Endometrium (tissue), 2 donors: Measurements from ENCODE around the gene C13orf46.
"Not testable (repeated sequence)": the region's sequence is repeated elsewhere in the genome, so short reads cannot be mapped to it uniquely, and the experiment has no call there.

Experiments
- FAIRE-seq: peaks from 2 replicates; lab custom pipeline; 2012; peaks lifted over from hg19 to GRCh38; lab: Jason Lieb, UNC
- donor health status: control.
- donor health status: control.

C13orf46 gene

DNA sequence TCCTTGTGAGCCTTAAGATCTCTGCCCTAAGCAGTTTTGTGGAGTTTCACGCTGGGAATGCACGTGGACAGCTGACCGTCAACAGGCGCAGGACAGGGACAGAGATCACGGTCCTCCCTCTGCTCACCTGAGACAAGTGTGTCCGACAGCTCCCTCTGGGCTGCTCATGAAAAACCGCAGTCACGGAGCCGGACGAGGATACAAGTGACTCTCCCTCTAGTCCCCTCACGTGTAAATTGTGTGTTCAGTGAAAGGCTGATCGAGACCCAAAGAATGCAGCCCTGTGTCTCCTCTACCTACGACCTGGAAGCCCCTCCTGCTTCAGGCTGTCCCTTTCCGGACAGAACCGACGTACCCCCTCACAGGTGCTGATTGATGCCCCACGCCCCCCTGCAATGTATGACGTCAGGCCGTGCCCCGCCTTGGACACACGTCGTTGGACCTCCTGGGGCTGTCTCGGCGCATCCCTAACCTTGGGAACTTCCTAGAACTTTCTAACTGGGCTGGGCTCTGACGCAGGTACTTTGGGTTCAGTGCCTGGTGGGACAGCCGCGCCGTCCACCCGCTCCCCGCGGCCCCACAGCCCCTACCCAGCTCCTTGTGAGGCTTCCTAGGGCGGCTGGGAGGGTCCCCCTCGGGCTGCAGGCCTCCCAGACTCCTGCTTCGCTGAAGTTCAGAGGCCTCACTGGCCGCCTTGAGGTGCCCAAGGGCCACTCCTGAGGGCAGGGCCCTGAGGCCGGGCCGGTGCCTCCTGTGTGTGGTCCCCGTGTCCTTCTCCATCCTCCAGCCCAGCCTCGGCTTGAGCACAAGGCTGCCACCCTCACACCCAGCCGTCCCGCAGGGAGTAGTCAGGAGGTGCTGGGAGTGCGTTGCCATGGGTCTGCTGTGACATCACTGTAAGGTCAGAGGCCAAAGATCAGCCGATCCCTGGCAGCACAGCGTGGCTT lies at the start of gene C13orf46:
Gene C13orf46 (minus strand): TSS at position 859 of the 947 bp plus-strand sequence. CDS start 79 bp downstream, at position 780.
- no peak for FAIRE-seq

DNA sequence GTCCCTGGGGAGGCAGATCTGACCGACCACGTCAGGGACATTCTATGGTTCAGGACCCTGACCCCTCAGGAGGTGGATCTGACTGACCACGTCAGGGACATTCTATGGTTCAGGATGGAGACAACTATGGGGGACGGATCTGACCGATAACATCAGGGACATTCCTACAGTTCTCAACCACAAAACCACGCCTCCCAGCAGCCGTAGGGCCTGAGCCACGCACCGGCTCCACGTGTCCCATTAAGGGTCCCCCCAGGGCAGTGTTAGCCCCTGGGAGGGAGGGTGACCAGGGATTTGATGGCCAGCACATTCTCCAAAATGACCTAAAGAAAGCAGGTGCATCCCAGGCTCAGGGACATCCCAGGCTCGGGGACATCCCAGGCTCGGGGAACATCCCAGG lies 49.0 kb upstream of the C13orf46 start:
- no peak for FAIRE-seq

DNA sequence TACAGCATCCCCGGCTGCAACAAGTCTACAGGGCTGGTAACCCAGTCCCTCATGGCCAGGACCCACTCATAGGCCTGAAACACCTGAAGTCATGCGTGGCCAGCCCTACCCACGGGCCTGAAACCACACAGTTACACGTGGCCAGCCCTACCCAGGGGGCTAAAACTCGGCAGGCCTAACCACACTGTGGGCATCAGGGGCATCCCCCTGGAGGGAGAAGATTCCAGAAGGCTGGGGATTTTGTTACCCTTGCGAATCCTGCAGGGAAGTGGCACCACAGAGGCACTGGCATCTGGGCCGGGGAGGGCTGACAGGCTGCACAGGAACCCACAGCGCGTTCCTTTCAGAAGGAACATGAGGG lies 48.4 kb upstream of the C13orf46 start:
- no peak for FAIRE-seq

DNA sequence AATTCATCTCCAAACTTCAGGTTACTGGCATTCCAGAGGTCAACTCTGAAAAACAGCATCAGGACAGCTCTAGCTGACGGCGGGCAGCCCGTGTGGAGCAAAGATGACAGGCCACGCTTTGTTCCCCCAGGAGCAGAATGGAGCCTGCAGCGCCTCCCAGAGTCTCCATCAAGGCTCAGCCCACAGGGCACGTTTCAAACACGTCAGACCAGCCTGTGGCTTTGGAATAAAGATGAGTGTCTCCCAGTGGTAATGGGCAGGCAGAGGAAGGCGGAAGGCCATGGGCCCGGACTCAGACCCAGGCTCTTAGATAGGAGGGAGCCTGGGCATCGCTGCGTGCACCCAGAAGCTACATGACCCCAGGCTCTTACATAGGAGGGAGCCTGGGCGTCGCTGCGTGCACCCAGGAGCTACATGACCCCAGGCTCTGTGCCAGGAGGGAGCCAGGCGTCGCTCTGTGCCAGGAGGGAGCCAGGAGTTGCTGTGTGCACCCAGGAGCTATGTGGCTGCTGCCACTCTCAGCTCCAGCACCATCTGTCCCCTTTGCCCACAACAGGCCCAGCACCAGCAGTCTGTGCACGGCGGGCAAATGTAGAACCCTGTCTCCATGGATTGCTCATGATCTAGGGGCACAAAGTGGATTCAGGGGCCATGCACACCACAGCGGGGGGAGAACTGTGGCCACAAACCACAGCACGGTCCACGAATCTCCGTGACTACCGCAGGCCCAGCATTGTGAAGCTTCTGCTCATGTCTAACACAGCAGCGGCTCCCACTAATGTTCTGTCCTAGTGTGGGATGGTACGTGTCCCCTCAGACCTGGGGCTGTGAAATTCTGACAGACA lies 47.8 kb upstream of the C13orf46 start:
- FAIRE-seq = no peak

DNA sequence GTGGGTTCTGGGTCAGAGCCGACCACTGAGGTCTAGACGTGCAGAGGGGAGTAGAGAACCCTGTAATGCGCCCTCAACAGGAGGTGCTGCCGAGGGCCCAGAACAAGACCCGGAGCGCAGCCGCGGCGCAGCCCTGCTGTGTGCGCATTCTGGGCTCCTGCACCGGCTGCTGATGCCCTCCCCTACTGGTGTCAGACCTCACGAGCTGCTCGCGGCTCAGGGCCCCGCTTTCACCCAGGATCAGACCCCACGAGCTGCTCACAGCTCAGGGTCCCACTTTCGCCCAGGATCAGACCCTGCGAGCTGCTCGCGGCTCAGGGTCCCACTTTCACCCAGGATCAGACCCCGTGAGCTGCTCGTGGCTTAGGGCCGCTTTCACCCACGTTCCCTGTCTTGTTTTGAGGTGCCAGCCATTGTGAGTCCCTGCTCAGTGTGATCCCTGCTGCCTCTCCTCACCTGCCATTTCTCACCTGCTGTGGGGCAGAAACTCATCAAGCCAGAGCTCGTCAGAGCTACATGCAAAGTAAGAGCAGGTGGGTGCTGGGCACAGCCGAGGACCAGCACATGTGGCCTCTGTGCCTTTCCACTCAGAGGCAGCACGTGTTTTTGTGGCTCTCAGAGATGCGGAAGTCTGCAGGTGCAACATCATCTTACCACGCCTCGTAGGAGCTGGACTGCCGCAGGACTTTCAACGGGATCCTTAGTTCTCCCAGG lies 47.0 kb upstream of the C13orf46 start:
- no peak for FAIRE-seq

GRCh38 chr13:114020134-114020533 lies 46.3 kb upstream of the C13orf46 start:
- FAIRE-seq = not testable (repeated sequence)

DNA sequence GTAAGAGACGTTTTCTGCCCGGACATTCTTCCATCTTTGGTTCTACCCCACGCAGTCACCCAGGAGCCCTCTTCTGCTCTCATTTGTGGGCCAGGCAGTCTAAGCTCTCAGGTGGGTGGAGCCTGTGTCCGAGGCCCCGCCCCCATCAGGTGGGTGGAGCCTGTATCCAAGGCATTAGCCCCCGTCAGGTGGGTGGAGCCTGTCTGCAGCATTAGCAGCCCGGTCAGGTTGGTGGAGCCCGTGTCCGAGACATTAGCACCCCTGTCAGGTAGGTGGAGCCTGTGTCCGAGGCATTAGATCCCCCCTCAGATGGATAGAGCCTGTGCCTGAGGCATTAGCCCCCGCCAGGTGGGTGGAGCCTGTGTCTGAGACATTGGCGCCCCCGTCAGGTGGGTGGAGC lies 45.5 kb upstream of the C13orf46 start:
- no peak for FAIRE-seq

DNA sequence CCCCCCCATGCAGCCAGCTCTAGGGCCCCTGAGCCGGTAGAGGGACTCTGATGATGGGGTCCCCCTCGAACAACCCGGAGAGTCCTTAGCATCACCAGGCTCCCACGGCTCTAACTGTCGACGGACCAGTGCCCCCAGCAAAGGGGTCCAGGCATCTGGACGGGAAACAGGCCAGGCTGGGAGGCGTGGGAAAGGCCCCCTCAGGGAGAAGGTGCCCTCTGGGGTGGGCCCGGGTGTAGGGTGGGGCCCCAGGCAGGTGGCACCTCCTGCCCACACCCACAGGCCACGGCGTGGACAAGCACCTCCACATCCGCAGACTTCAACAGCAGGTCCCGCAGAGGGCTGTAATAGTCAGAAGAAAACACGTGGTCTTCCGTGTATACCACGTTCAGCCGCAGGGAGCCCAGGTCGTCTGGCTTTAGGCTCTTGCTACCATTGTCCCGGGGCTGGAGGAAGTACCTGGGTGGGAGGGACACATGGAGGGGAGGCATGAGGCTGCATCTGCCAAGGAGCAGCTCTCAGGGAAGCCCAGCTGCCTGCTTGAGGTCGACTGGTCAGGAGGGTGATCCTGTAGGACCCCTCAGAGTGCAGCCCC lies 44.7 kb upstream of the C13orf46 start:
- FAIRE-seq = no peak

GRCh38 chr13:114017966-114018365 lies 44.1 kb upstream of the C13orf46 start:
- no peak for FAIRE-seq

DNA sequence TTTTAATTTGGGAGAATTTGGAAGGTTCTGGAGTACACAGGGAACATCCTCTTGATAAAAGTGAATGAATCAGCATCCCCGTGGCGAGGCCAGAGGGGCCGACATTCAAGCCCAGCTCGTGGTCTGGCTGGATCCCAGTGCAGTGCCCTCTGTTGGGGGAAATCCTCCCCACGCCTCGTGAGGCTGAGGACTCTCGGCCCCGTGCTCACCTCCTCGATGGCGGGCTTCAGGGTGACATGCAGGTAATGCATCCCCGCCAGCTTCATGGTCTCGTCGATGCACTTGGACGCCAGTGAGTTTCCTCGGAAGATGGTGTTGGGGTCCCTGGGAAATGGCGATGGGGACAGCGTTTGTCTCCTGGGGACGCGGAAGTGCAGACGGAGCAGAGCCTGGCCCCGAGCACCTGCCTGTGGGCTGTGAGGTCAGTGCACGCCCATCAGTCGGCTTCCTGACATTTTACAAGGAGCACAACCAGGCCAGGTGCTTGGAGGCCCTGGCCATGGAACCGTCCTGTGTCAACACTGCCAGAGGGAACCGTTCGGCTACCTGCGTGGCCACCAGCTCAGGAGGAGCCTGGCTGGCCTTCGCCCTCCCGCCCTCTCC lies 43.3 kb upstream of the C13orf46 start:
- no peak for FAIRE-seq

DNA sequence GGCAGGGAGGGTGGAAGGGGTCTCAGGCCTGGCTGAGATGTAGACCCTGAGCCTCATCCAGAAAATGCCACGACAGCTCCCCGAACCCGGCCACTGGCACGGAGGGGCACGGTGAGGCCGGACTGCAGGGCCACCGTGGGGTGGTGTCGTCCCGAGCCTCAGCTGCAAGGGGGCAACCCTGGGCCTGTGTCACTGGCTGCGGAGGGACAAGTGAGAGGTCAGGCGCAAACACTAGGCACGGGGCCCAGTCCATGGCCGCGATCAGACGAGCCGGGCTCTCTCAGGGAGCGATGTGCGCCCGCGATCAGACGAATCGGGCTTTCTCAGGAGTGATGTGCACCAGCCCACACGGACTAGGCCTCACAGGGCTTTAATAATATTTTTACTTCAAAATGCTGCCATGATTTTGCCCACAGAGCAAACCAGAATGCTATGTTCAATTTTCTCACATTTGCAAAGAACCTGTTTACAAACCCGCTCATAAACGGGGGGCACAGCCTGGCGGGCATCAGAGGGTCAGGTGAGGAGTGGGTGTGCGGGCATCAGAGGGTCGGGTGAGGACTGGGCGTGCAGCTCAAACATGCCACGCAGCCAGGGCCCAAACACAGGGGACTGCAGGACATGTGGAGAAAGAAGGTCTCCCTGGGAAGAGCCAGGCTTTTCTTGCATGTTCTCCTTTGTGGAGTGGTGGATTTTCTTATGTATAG lies 42.6 kb upstream of the C13orf46 start:
- no peak for FAIRE-seq

DNA sequence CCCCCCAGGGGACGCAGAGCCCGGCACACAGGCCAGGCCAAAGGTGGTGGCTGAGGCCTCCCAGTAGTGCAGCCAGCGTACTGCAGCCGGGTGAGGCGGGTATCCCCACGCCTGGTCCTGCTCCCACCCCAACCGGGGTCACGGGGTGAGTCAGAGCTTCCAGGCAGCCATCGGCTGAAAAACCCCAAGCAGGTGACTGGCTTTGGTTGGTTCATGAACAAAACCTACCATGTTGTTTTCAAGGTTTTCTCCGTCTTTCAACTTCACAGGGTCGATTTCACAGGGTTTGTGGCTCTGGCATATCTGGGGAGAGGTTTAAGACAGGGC lies 42.1 kb upstream of the C13orf46 start:
- no peak for FAIRE-seq

- no peak for FAIRE-seq
Observed at GRCh38 chr13:114015111-114015968, 41.5 kb upstream of the C13orf46 start.

DNA sequence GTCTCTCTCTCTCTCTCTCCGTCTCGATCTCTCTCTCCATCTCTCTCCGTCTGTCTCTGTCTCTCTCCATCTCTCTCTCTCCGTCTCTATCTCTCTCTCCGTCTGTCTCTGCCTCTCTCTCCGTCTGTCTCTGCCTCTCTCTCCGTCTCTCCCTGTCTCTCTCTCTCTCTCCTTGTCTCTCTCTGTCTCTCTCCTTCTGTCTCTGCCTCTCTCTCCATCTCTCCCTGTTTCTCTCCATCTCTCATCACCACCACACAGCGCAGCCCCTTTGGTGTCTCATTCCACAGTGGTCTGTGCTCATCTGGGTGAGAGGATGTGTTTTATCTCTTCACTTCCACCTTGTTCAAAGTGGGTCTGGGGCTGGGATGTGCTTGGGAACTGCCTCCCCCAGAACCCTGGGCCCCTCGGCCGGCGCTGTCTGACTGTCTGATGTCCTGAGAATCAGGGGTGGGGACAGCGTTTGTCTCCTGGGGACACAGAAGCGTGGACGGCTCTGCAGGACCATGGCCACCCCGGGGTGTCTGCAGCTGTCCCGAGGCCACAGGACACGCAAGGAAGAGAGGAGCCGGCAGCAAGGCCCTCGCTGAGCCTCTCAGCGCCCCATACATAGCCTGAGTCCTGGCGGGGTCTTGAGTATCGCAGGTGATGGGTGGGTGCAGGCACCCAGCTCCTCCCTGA lies 40.2 kb upstream of the C13orf46 start:
- no peak for FAIRE-seq

GRCh38 chr13:114013336-114013735 lies 39.5 kb upstream of the C13orf46 start:
- no peak for FAIRE-seq

DNA sequence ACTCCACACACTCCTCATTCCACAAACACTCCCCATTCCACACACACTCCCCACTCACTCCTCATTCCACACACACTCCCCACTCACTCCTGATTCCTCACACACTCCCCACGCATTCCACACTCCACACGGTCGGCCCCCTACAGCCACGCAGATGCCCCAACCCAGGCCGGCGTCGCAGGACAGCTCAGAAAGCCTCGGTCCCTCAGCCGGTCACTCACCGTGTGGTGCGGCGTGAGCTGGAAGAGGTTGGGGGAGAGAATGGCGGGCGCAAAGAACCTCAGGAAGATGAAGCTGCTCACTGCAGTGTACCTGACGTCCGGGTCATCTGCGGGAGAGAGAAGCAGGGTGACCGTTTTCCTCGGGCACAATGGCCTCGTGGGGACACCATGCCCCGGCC lies 39.0 kb upstream of the C13orf46 start:
- no peak for FAIRE-seq

DNA sequence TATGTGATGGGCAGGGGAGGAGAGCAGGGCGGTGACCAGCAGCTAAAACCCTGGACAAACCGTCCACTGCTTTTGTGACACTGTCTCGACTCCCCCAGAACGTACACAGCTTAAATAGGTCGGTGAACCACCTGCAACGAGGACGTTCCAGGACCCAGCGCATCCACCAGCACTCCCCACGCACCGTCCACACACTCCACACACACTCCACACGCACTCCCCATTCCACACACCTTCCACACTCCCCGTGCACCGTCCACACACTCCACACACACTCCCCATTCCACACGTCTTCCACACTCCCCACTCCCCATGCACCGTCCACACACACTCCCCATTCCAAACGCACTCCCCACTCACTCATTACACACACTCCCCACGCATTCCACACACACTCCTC lies 38.3 kb upstream of the C13orf46 start:
- no peak for FAIRE-seq

DNA sequence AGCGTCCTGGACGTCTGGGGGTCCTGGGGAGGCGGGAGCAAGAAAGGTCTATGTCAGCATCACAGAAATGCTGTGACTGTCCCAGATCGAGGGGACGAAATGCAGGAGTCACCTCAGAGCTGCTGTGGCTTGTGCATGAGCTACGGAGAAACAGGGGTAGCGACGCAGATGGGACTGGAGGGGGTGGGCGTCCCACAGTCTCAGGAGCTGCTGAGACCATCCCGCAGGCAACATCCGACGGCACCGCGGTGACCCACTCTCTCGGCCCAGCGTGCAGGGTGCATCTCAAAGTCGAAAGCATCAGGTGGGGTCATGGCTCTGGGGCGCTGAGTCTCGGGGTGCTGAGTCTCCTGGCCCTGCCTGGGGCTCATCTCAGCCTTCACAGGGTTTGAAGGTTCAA lies 37.4 kb upstream of the C13orf46 start:
- no peak for FAIRE-seq

- no peak for FAIRE-seq
Observed at GRCh38 chr13:114010401-114011101, 36.7 kb upstream of the C13orf46 start.
